Stimulated activated CD4-positive, alpha-beta T cell treated with anti-CD3 and anti-CD28 coated beads, Interleukin-1b, Interleukin-23, amount 100 ng/mL, for 4 hours (primary cell): Measurements from ENCODE around the gene PSMF1.

ENCODE experiments used
- DNase-seq, 2 donors: peaks; one replicate each; pipeline ENCODE4 v3.0.0-alpha.2; 2020; ENCODE audit warnings: low read depth in 2 of 2

The PSMF1 gene

GRCh38 chr20:1118336-1119127 is at the start of gene PSMF1:
PSMF1 (plus strand) TSS chr20:1118602; CDS start chr20:1118774, 172 bp downstream.
- DNase-seq: peak; percentile 93

- no peak for DNase-seq
These were observed 46.1 kb upstream of the PSMF1 start for GRCh38 chr20:1072258-1072657.

- DNase-seq: no peak
These were observed 42.8 kb upstream of the PSMF1 start for GRCh38 chr20:1075616-1076015.

GRCh38 chr20:1081891-1082290 is 36.5 kb upstream of the PSMF1 start:
- DNase-seq: no peak

GRCh38 chr20:1083431-1084080 is 34.8 kb upstream of the PSMF1 start:
- no peak for DNase-seq

GRCh38 chr20:1085492-1086276 is 32.7 kb upstream of the PSMF1 start:
- no peak for DNase-seq

GRCh38 chr20:1086277-1087213 is 31.9 kb upstream of the PSMF1 start:
- DNase-seq: no peak

GRCh38 chr20:1087311-1087905 is 31.0 kb upstream of the PSMF1 start:
- no peak for DNase-seq

- no peak for DNase-seq
These were observed 23.7 kb upstream of the PSMF1 start for GRCh38 chr20:1094751-1095150.

GRCh38 chr20:1101533-1101932 is 16.9 kb upstream of the PSMF1 start:
- no peak for DNase-seq

- no peak for DNase-seq
These were observed 16.4 kb upstream of the PSMF1 start for GRCh38 chr20:1102016-1102415.

GRCh38 chr20:1103751-1104150 is 14.7 kb upstream of the PSMF1 start:
- DNase-seq: no peak

- no peak for DNase-seq
These were observed 12.7 kb upstream of the PSMF1 start for GRCh38 chr20:1105599-1106194.

GRCh38 chr20:1107176-1107575 is 11.2 kb upstream of the PSMF1 start:
- DNase-seq: no peak

- peak; percentile 46 to 48 for DNase-seq
These were observed 9.9 kb upstream of the PSMF1 start for GRCh38 chr20:1108437-1108920.

GRCh38 chr20:1112908-1113307 is 5.5 kb upstream of the PSMF1 start:
- DNase-seq: no peak

GRCh38 chr20:1118004-1118335 is 432 bp upstream of the PSMF1 start:
- no peak for DNase-seq

GRCh38 chr20:1119128-1119505 is 715 bp downstream of the PSMF1 start:
- DNase-seq: no peak

- DNase-seq: no peak
These were observed 1.1 kb downstream of the PSMF1 start for GRCh38 chr20:1119524-1119923.

GRCh38 chr20:1121429-1121828 is 3.0 kb downstream of the PSMF1 start:
- DNase-seq: no peak
